PC-9 (cell line): ENCODE measurements around the gene ERMP1. TPM values are rescaled to one million over a fixed set of nuclear protein-coding genes. Genes with fewer than 3 reads are reported as not detected.

ENCODE experiments used
- BruUV-seq: library from RNA; stranded (reverse); fragments of 400-500 nt; replicated peaks from 2 replicates; lab custom pipeline; 2021; lab: Mats Ljungman, UMichigan
- CTCF ChIA-PET: fragments of 300-600 bp; sonication (Branson Sonifier 250); formaldehyde crosslinking; loops from one replicate; lab custom pipeline; 2022; ENCODE audit warnings: antibody characterized with exemption; lab: Charles Lee
- POLR2A ChIA-PET: fragments of 300-600 bp; sonication (Branson Sonifier 250); formaldehyde crosslinking; loops from one replicate; lab custom pipeline; 2022; ENCODE audit warnings: antibody characterized with exemption; ENCODE audit not compliant: unreplicated experiment; lab: Charles Lee
- DNase-seq, 2 experiments: peaks; one replicate each; pipeline versions ENCODE4 v3.0.0 to v3.0.0-alpha.2; 2015 to 2022; ENCODE audit warnings: mixed read lengths in 1 of 2
- H2AFZ ChIP-seq: fragments of 200-600 bp; sonication (generic); 2 replicates; pipeline ENCODE4 v1.8.1; 2017; ENCODE audit warnings: antibody characterized with exemption
- H3F3A ChIP-seq: fragments of 200-600 bp; sonication (generic); 2 replicates; pipeline ENCODE4 v1.8.1; 2017; ENCODE audit warnings: antibody characterized with exemption, mild to moderate bottlenecking, low read depth; ENCODE audit not compliant: insufficient read depth
- H3K27ac ChIP-seq: fragments of 200-600 bp; sonication (generic); 2 replicates; pipeline ENCODE4 v1.6.1; 2016; ENCODE audit warnings: mixed run types
- H3K27me3 ChIP-seq: fragments of 200-600 bp; sonication (generic); 2 replicates; pipeline ENCODE4 v1.6.1; 2016; ENCODE audit warnings: low read depth, mixed run types; ENCODE audit not compliant: insufficient read depth
- H3K36me3 ChIP-seq: fragments of 200-600 bp; sonication (generic); 2 replicates; pipeline ENCODE4 v1.6.1; 2016; ENCODE audit warnings: low read depth, mixed run types
- H3K4me1 ChIP-seq: fragments of 200-600 bp; sonication (generic); replicated peaks from 2 replicates; pipeline ENCODE4 v1.6.1; 2016; ENCODE audit warnings: mixed run types; ENCODE audit not compliant: insufficient read depth
- H3K4me2 ChIP-seq: fragments of 200-600 bp; sonication (generic); 2 replicates; pipeline ENCODE4 v1.6.1; 2017; ENCODE audit warnings: mixed run types
- H3K4me3 ChIP-seq: fragments of 200-600 bp; sonication (generic); 2 replicates; pipeline ENCODE4 v1.6.1; 2016; ENCODE audit warnings: mixed run types
- H3K79me2 ChIP-seq: fragments of 200-600 bp; sonication (generic); 2 replicates; pipeline ENCODE4 v1.6.1; 2017; ENCODE audit warnings: low read depth, mixed run types
- H3K9me2 ChIP-seq: fragments of 200-600 bp; sonication (generic); 2 replicates; pipeline ENCODE4 v1.8.1; 2017; ENCODE audit warnings: mild to moderate bottlenecking; ENCODE audit not compliant: insufficient read depth
- H3K9me3 ChIP-seq: fragments of 200-600 bp; sonication (generic); 2 replicates; pipeline ENCODE4 v1.8.1; 2016; ENCODE audit warnings: low read depth; ENCODE audit not compliant: insufficient read depth
- H4K20me1 ChIP-seq: fragments of 200-600 bp; sonication (generic); 2 replicates; pipeline ENCODE4 v1.8.1; 2017; ENCODE audit not compliant: insufficient read depth
- EZH2 ChIP-seq: fragments of 200-600 bp; sonication (generic); IDR thresholded peaks from 2 replicates; pipeline ENCODE4 v1.8.0; 2017; ENCODE audit warnings: antibody characterized with exemption, low read depth
- intact Hi-C: fragments of 100-400 bp; cut with micrococcal nuclease; formaldehyde crosslinking; loops from one replicate; pipeline ENCODE4 v1.10.0; 2022; ENCODE audit not compliant: unreplicated experiment
- total RNA-seq: library from RNA; stranded (reverse); gene quantifications from 2 replicates; pipeline ENCODE4 v1.2.3, GENCODE V29; 2021
- TF ChIP-seq, protein P1 (sequence below): fragments of 200-600 bp; sonication (generic); conservative IDR thresholded peaks from 2 replicates; pipeline ENCODE4 v1.6.1; 2017; ENCODE audit warnings: mixed run types, antibody characterized with exemption, mild to moderate bottlenecking, moderate library complexity

Gene ERMP1
- total RNA-seq, 1 experiment from 2014 or later, result 51.0 TPM

DNA sequence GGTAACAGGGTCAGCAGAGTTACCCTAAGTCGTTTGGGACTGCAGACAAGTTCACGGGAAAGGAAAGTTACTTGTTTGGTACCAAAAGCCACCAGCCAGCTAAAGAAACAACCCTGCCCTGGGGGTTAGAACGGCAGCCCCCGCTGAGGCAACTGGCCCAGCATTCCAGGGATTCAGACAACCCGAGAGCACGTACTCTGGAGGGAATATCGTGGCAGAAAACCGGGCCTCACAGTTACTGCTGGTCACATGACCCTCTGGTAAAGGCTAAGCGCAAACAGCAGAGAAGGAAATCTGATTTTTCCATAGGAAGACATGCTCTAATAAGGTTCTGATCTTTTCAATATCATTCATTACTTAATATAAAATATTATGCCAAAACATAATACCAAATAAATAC is 35.3 kb upstream of the ERMP1 start:
- no peaks in the 10 kb centered on the region for H4K20me1 ChIP-seq
- no peak overlapping the region for H2AFZ ChIP-seq
- no peaks in the 10 kb centered on the region for H3K9me3 ChIP-seq
- no peak overlapping the region for H3K4me2 ChIP-seq
- intact Hi-C loops, result no loop called here
- no peaks in the 10 kb centered on the region for H3F3A ChIP-seq
- H3K9me2 ChIP-seq, result no peaks in the 10 kb centered on the region
- H3K36me3 ChIP-seq, result no peaks in the 10 kb centered on the region
- DNase-seq, result no peak
- no peak overlapping the region for H3K27ac ChIP-seq
- no peaks in the 10 kb centered on the region for H3K79me2 ChIP-seq
- H3K4me1 ChIP-seq, result peaks cover 14% of the 10 kb centered on the region
- ChIA-PET CTCF (no interaction called here), POLR2A (no interaction called here)
- no TSS peak for BruUV-seq
- no peak overlapping the region for H3K4me3 ChIP-seq
- H3K27me3 ChIP-seq, result no peaks in the 10 kb centered on the region
- TF ChIP-seq, protein P1, sequence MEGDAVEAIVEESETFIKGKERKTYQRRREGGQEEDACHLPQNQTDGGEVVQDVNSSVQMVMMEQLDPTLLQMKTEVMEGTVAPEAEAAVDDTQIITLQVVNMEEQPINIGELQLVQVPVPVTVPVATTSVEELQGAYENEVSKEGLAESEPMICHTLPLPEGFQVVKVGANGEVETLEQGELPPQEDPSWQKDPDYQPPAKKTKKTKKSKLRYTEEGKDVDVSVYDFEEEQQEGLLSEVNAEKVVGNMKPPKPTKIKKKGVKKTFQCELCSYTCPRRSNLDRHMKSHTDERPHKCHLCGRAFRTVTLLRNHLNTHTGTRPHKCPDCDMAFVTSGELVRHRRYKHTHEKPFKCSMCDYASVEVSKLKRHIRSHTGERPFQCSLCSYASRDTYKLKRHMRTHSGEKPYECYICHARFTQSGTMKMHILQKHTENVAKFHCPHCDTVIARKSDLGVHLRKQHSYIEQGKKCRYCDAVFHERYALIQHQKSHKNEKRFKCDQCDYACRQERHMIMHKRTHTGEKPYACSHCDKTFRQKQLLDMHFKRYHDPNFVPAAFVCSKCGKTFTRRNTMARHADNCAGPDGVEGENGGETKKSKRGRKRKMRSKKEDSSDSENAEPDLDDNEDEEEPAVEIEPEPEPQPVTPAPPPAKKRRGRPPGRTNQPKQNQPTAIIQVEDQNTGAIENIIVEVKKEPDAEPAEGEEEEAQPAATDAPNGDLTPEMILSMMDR, result no peak
- TF ChIP-seq EZH2, result no peak

DNA sequence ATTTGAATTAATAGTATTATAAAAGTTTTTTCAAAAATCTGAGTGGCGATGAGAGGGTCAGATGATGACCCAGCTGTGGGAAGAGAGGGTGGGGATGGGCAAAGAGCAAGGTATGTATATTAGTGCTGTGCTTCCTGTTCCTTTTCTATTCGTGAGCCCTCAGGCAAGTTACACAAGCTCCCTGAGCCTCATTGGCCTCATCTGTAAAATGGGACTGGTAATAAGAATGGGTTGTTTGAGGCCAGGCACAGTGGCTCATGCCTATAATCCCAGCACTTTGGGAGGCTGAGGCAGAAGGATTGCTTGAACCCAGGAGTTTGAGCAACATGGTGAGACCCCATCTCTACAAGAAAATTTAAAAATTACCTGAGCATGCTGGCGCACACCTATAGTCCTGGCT is 33.8 kb upstream of the ERMP1 start:
- Histone ChIP-seq H3K4me1 (peaks cover 10% of the 10 kb centered on the region), H3K27ac (no peak overlapping the region), H2AFZ (no peak overlapping the region), H3F3A (no peaks in the 10 kb centered on the region), H3K4me2 (no peak overlapping the region), H3K27me3 (no peaks in the 10 kb centered on the region), H3K9me3 (no peaks in the 10 kb centered on the region), H3K9me2 (no peaks in the 10 kb centered on the region), H3K4me3 (no peak overlapping the region), H3K36me3 (no peaks in the 10 kb centered on the region), H3K79me2 (no peaks in the 10 kb centered on the region), H4K20me1 (no peaks in the 10 kb centered on the region)
- BruUV-seq, result no TSS peak
- CTCF ChIA-PET, result no interaction called here
- intact Hi-C loops, result no loop called here
- DNase-seq, result no peak
- POLR2A ChIA-PET, result no interaction called here
- TF ChIP-seq, protein P1, result no peak
- TF ChIP-seq EZH2, result no peak

DNA sequence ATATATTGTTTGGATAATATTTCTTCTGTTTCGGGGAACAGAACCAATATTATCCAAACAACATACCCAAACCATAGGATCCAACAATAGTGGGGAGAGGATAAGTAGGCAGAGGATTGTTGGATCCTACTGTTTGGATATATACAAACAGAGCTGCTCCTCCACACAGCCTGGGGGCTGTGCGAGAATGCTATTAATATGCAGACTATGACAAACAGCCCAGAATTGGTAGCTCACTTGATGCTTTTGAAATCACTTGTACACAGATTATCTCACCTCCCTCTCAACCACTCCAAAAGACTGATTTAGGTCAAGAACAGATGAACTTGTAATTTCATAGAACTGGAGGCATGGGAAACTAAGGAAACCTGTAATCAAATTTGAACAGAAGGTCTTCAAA is 33.4 kb upstream of the ERMP1 start:
- H3K9me2 ChIP-seq, result no peaks in the 10 kb centered on the region
- H4K20me1 ChIP-seq, result no peaks in the 10 kb centered on the region
- TF ChIP-seq, protein P1, result no peak
- TF ChIP-seq EZH2, result no peak
- peaks cover 9% of the 10 kb centered on the region for H3K4me1 ChIP-seq
- no peak overlapping the region for H2AFZ ChIP-seq
- H3K4me2 ChIP-seq, result no peak overlapping the region
- ChIA-PET POLR2A (no interaction called here), CTCF (no interaction called here)
- no peak overlapping the region for H3K4me3 ChIP-seq
- H3F3A ChIP-seq, result no peaks in the 10 kb centered on the region
- intact Hi-C loops, result no loop called here
- no peaks in the 10 kb centered on the region for H3K27me3 ChIP-seq
- no peak overlapping the region for H3K27ac ChIP-seq
- H3K9me3 ChIP-seq, result no peaks in the 10 kb centered on the region
- BruUV-seq, result no TSS peak
- H3K36me3 ChIP-seq, result no peaks in the 10 kb centered on the region
- DNase-seq, result no peak
- H3K79me2 ChIP-seq, result no peaks in the 10 kb centered on the region
